Caco-2 (cell line): Measurements from ENCODE around the gene GNS. TPM values are rescaled to one million over a fixed set of nuclear protein-coding genes. Genes with fewer than 3 reads are reported as not detected.

Experiments used
- BruUV-seq: library from RNA; stranded (reverse); fragments of 400-500 nt; replicated peaks from 2 replicates; lab custom pipeline; 2021; lab: Mats Ljungman, UMichigan
- CTCF ChIA-PET: fragments of 300-600 bp; sonication (Branson Sonifier 250); formaldehyde crosslinking; loops from one replicate; lab custom pipeline; 2022; ENCODE audit warnings: antibody characterized with exemption; lab: Charles Lee
- POLR2A ChIA-PET: fragments of 300-600 bp; sonication (Branson Sonifier 250); formaldehyde crosslinking; loops from one replicate; lab custom pipeline; 2022; ENCODE audit warnings: antibody characterized with exemption; lab: Charles Lee
- DNase-seq, 2 experiments: peaks; one replicate each; pipeline versions ENCODE4 v3.0.0 to v3.0.0-alpha.2; 2020 to 2022
- H3K27me3 ChIP-seq: replicated peaks from 2 replicates; pipeline ENCODE4 v1.6.0; 2011; ENCODE audit warnings: low read length; ENCODE audit not compliant: control insufficient read depth, insufficient read depth
- H3K36me3 ChIP-seq: 2 replicates; pipeline ENCODE4 v1.5.1; 2011; ENCODE audit warnings: low read length; ENCODE audit not compliant: control insufficient read depth, insufficient read depth
- H3K4me1 ChIP-seq: fragments of 250-450 bp; sonication (Bioruptor Pico); 2 replicates; pipeline ENCODE4 v1.5.1; 2020; ENCODE audit warnings: mild to moderate bottlenecking
- H3K4me3 ChIP-seq: 2 replicates; pipeline ENCODE4 v1.5.1; 2011; ENCODE audit warnings: low read depth, mild to moderate bottlenecking, control low read depth, low read length
- H3K9me3 ChIP-seq: fragments of 250-450 bp; sonication (Bioruptor Pico); 2 replicates; pipeline ENCODE4 v1.5.1; 2020; ENCODE audit warnings: mild to moderate bottlenecking, moderate library complexity
- H3K27ac Mint-ChIP-seq: one replicate; pipeline ENCODE4 v1.8.0; 2022; ENCODE audit warnings: mixed read lengths; ENCODE audit not compliant: unreplicated experiment
- H3K27me3 Mint-ChIP-seq: one replicate; pipeline ENCODE4 v1.8.0; 2022; ENCODE audit warnings: mixed read lengths; ENCODE audit not compliant: insufficient read depth, unreplicated experiment
- H3K36me3 Mint-ChIP-seq: one replicate; pipeline ENCODE4 v1.8.0; 2022; ENCODE audit warnings: mild to moderate bottlenecking, mixed read lengths; ENCODE audit not compliant: insufficient read depth, unreplicated experiment
- H3K4me1 Mint-ChIP-seq: one replicate; pipeline ENCODE4 v1.8.0; 2022; ENCODE audit warnings: low read depth, mixed read lengths; ENCODE audit not compliant: unreplicated experiment
- H3K4me3 Mint-ChIP-seq: one replicate; pipeline ENCODE4 v1.8.0; 2022; ENCODE audit warnings: mild to moderate bottlenecking, moderate library complexity, mixed read lengths; ENCODE audit not compliant: unreplicated experiment
- H3K9me3 Mint-ChIP-seq: one replicate; pipeline ENCODE4 v1.8.0; 2022; ENCODE audit warnings: mixed read lengths; ENCODE audit not compliant: unreplicated experiment
- intact Hi-C: fragments of 100-400 bp; cut with micrococcal nuclease; formaldehyde crosslinking; loops from one replicate; pipeline ENCODE4 v1.10.0; 2022; ENCODE audit not compliant: unreplicated experiment
- total RNA-seq: library from RNA; stranded (reverse); gene quantifications from 2 replicates; pipeline ENCODE4 v1.2.3, GENCODE V29; 2022
- TF ChIP-seq, protein P1 (sequence below), 2 experiments: fragments of 200-600 bp in 1 of 2; IDR thresholded peaks; 1 replicate in 1 of 2; 2 replicates in 1 of 2; pipeline versions ENCODE4 v1.5.1 to v1.8.0; 2011 to 2022; ENCODE audit warnings: antibody characterized with exemption in 1 of 2, control low read depth in 1 of 2, inconsistent platforms in 1 of 2, low read depth in 1 of 2, low read length in 1 of 2, mild to moderate bottlenecking in 1 of 2, moderate library complexity in 1 of 2; ENCODE audit not compliant: insufficient read depth in 1 of 2, severe bottlenecking in 1 of 2, unreplicated experiment in 1 of 2

The GNS gene
- total RNA-seq, 1 experiment from 2014 or later, result 75.1 TPM

DNA sequence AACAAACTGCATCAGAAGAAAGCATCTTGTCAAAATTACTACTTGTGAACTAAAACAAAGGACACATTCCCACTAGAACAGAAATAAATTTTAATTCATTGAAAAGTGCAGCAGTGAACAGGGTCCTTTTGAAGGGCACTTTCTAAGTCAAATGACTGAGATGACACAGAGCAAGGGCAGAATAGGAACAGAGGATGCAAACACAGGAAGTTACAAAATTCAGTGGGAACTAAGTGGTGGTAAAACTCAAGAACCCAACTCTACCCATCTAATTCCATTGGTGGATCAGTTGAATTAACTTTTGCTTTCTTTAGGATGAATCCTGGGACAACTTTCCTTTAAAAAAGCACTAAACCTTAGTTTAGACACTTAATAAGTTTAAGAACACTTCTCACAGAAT is 45.8 kb downstream of the GNS start:
- Mint-ChIP-seq H3K27ac (no peak overlapping the region), H3K36me3 (peaks cover 14% of the 10 kb centered on the region), H3K4me1 (no peaks in the 10 kb centered on the region), H3K4me3 (no peak overlapping the region), H3K27me3 (no peaks in the 10 kb centered on the region), H3K9me3 (no peaks in the 10 kb centered on the region)
- Histone ChIP-seq H3K9me3 (no peaks in the 10 kb centered on the region), H3K4me3 (no peak overlapping the region), H3K27me3 (no peaks in the 10 kb centered on the region), H3K36me3 (no peaks in the 10 kb centered on the region; the same call in none of the 2 replicates), H3K4me1 (no peaks in the 10 kb centered on the region)
- BruUV-seq, result no TSS peak
- intact Hi-C loops, result no loop called here
- CTCF ChIA-PET, result no interaction called here
- TF ChIP-seq, protein P1, sequence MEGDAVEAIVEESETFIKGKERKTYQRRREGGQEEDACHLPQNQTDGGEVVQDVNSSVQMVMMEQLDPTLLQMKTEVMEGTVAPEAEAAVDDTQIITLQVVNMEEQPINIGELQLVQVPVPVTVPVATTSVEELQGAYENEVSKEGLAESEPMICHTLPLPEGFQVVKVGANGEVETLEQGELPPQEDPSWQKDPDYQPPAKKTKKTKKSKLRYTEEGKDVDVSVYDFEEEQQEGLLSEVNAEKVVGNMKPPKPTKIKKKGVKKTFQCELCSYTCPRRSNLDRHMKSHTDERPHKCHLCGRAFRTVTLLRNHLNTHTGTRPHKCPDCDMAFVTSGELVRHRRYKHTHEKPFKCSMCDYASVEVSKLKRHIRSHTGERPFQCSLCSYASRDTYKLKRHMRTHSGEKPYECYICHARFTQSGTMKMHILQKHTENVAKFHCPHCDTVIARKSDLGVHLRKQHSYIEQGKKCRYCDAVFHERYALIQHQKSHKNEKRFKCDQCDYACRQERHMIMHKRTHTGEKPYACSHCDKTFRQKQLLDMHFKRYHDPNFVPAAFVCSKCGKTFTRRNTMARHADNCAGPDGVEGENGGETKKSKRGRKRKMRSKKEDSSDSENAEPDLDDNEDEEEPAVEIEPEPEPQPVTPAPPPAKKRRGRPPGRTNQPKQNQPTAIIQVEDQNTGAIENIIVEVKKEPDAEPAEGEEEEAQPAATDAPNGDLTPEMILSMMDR (IDR thresholded peaks at IDR 0.05; ENCODE audit: insufficient read depth in 1 of 2, low read depth in 1 of 2, low read length in 1 of 2, severe bottlenecking in 1 of 2, unreplicated experiment in 1 of 2), result no peak
- no peak for DNase-seq
- POLR2A ChIA-PET, result no interaction called here

DNA sequence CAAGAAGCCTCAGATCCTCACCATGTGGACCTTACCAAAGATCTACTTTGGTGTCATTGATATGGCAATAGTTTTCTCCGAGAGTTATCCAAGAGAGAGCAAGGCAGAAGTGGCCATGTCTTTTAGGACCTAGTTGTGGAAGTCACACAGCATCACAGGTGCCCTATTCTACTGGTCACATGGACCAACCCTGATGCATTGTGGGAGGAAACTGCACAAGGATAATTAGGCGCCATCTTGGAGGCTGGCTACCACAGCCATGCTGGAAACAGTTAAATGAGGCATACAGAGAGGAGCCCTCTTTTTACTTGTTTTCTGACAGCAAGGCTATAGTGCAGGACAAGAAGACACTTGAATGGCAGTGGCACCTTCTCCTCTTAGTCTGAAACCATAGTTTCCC is 49.8 kb downstream of the GNS start:
- Mint-ChIP-seq H3K36me3 (no peaks in the 10 kb centered on the region), H3K9me3 (no peaks in the 10 kb centered on the region), H3K27ac (no peak overlapping the region), H3K27me3 (no peaks in the 10 kb centered on the region), H3K4me3 (no peak overlapping the region), H3K4me1 (peaks cover 6% of the 10 kb centered on the region)
- H3K36me3 ChIP-seq, result no peaks in the 10 kb centered on the region
- no peaks in the 10 kb centered on the region for H3K4me1 ChIP-seq
- DNase-seq, result no peak
- intact Hi-C loops, result no loop called here
- H3K27me3 ChIP-seq, result no peaks in the 10 kb centered on the region
- H3K9me3 ChIP-seq, result no peaks in the 10 kb centered on the region
- ChIA-PET POLR2A (no interaction called here), CTCF (no interaction called here)
- no peak overlapping the region for H3K4me3 ChIP-seq
- TF ChIP-seq, protein P1 (IDR thresholded peaks at IDR 0.05; ENCODE audit: insufficient read depth in 1 of 2, low read depth in 1 of 2, low read length in 1 of 2, severe bottlenecking in 1 of 2, unreplicated experiment in 1 of 2), result no peak
- no TSS peak for BruUV-seq

DNA sequence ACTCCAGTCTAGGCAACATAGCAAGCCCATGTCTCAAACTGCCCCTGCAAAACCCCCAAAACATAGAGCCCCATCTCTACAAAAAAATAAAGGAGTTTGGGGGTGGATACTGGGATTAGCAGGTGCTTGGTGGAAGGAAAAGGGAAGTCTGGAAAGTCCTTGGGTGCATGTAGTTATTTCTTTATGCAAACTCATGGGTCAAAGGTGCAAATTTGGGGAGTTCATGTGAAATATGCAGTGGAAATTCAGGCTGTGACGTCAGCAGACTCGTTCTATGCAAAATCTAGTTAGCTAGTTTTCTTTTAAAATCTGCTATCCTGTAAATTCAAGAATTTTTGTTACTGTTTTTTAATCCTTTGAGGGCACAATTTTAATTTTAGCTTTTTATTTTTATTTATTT is 51.3 kb downstream of the GNS start:
- no peaks in the 10 kb centered on the region for H3K9me3 ChIP-seq
- no TSS peak for BruUV-seq
- ChIA-PET CTCF (no interaction called here), POLR2A (no interaction called here)
- H3K9me3 Mint-ChIP-seq, result no peaks in the 10 kb centered on the region
- H3K4me3 ChIP-seq, result no peak overlapping the region
- H3K4me1 Mint-ChIP-seq, result peaks cover 6% of the 10 kb centered on the region
- DNase-seq, result no peak
- intact Hi-C loops, result no loop called here
- H3K4me3 Mint-ChIP-seq, result no peak overlapping the region
- no peaks in the 10 kb centered on the region for H3K36me3 ChIP-seq
- H3K27me3 Mint-ChIP-seq, result no peaks in the 10 kb centered on the region
- TF ChIP-seq, protein P1 (IDR thresholded peaks at IDR 0.05; ENCODE audit: insufficient read depth in 1 of 2, low read depth in 1 of 2, low read length in 1 of 2, severe bottlenecking in 1 of 2, unreplicated experiment in 1 of 2), result no peak
- no peaks in the 10 kb centered on the region for H3K36me3 Mint-ChIP-seq
- H3K27ac Mint-ChIP-seq, result no peak overlapping the region
- no peaks in the 10 kb centered on the region for H3K4me1 ChIP-seq
- H3K27me3 ChIP-seq, result no peaks in the 10 kb centered on the region
